Tongue (tissue), 2 donors: Measurements from ENCODE around the gene CRYBA4. TPM values are rescaled to one million over a fixed set of nuclear protein-coding genes. Genes with fewer than 3 reads are reported as not detected.

Source experiments
- DNase-seq: peaks from one replicate; pipeline ENCODE4 v3.0.0-alpha.2; 2015
- total RNA-seq: library from RNA; depleted of rRNA; stranded (reverse); fragments of >200 nt; gene quantifications from one replicate; pipeline ENCODE4 v1.2.3, GENCODE V29; 2014

The CRYBA4 gene
- total RNA-seq, 1 donor from 2014 or later, result not detected

GRCh38 chr22:26629988-26630761 is 8.4 kb downstream of the CRYBA4 start:
- DNase-seq, result no peak

GRCh38 chr22:26631282-26631681 is 9.5 kb downstream of the CRYBA4 start:
- DNase-seq, result no peak

GRCh38 chr22:26632422-26633155 is 10.8 kb downstream of the CRYBA4 start:
- no peak for DNase-seq

DNA sequence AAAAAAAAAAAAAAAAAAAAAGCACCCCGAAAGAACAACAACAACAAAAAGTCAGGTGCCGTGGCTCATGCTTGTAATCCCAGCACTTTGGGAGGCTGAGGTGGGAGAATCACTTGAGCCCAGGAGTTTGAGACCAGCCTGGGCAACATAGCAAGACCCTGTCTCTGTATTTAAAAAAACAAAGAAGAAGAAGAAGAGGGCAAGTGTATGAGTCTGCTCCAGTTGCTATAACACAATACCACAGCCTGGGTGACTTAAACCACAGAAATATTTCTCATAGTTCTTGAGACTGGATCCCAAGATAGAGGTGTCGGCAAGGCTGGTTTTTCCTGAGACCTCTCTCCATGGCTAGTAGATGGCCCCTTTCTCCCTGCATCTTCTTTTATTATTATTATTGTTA is 12.4 kb downstream of the CRYBA4 start:
- DNase-seq, result no peak

DNA sequence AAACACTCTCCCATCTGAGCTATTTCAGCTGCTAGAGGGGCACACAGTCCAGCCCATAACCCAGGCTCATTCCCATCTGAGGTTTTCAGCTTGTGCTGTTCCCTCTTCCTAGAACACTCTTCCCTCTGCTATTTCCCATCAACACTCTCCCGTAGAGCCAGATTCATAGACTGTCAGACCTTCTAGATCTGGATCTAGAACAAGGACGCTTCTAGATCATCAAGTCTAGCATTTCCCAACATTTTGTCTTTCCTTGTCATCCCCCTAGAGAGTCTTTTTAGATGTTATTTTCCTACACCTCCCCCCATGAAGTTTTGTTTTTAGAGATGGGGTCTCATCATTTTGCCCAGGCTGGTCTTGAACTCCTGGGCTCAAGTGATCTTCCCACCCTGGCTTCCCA is 13.4 kb downstream of the CRYBA4 start:
- DNase-seq, result no peak

DNA sequence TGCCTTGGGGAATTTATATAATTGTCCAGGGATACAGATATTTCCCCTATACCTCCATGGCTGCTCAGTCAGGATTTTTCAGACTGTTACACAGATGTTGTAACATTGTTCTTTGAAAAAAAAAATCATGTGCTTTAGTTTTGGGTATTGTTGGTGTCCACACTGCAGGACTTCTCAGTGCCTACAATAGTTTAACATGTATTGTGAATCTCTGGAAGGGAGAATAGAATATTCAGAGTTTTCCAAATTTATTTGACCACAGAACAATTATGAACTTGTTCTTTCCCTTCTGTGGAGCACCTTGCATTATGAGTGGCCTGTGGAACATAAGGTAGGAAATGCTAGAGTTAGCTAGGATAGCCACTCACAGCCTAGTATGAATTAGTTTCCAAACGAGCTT is 14.5 kb downstream of the CRYBA4 start:
- DNase-seq, result no peak

DNA sequence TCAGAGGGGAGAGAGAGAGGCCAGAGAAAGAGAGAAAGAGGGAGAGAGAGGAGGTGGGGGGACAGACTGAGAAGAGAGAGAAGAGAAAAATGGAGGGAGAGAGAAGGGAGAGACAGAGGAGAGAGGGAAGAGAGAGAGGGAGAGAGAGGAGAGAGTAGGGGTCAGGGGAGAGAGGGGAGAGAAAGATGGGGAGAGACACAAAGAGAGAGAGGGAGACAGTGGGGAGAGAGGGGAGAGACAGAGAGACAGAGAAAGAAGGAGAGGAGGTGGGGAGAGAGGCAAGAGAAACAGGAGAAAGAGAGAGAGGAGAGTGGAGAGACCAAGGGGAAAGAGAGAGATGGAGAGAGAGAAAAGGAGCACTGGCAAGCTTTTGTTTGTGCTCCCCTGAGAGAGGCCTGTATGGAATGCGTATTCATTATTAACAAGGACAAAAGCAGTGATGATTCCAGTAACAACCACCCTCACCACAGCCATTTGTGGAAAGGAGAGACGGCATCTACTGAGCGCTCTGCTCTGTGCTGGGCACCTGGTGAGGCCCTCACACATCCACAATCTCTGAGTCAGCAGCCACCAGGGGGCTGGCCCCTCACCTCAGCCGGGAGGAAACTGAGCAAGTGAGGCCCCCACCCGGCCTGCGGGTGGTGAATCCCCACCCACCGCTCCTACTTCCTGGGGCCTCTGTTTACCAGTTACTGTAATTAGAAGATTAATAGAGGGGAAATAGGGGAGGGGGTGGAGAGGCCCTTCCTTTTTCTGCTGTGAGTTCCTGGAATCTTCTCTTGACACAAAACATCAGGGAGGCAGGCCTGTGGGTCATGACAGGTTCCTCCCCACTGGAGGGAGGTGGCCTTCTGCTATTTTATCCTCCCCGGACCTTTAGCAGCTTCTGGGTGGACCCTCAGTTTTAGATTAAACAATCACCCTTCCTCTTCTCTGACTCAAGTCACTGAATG is 21.0 kb downstream of the CRYBA4 start:
- DNase-seq, result no peak

DNA sequence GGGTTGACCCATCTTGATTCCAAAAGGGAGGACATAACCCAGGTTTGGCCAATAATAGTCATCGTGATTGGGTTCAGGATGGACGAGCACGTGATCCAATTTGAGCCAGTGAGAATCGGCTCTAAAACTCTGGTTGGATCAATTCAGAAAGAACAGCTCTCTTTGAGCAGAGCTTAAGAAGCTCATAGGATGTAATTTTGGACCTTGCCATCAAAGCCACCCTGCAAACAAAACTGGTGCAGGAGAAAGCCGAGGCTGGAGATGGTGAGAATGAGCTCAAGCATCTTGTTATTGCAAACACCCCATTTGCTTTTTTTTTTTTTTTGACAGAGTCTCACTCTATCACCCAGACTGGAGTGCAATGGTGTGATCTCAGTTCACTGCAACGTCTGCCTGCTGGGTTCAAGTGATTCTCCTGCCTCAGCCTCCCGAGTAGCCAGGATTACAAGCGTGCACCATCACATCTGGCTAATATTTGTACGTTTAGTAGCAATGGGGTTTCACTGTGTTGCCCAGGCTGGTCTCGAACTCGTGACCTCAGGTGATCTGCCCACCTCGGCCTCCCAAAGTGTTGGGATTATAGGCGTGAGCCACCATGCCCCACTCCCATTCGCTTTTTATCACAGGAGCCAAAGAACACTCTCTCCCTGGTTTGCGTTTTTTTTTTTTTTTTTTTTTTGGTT is 21.8 kb downstream of the CRYBA4 start:
- DNase-seq, result no peak

DNA sequence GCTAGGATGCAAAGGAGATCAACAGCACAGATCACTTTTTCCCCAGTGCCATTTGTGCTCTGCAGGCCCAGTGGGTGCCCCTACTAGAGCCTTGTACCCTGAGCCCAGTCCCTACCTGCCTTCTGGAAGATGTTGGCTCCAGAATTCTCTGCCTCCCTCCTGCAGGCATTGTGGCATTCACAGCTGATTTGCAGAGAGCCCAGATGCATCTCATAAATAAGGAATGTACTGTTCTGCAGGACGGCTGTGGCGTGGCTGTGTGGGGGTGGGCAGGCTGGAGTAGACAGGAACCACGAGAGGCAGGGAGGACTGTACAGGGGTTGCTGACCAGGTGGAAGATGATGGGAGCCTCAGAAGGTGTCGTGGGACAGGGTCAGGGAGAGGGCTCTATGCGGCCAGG is 24.4 kb downstream of the CRYBA4 start:
- DNase-seq, result no peak

DNA sequence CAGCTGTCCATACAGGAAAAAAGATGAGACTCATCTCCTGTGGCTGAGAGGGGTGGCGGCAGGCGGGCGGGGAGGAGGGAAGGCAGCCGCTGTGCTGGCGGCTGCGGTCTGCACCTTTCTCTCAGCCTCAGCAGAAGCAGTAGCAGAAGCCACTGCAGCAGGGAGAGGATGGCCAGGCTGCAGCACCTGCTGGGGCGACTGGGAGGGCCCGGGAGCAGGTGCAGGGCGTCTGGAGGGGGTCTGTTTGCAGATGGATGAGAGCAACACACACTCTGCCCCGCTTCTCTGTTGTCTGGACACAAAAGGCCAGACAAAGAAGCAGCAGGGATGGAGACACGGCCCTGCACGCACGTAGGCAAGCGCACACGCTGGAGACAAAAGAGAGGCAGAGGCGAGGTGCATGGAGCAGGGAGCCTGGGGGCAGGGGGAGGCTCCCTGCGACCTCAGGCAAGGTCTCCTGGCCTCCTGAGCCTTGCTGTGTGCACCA is 26.3 kb downstream of the CRYBA4 start:
- no peak for DNase-seq

GRCh38 chr22:26648528-26649388 is 27.0 kb downstream of the CRYBA4 start:
- no peak for DNase-seq

GRCh38 chr22:26650722-26651421 is 29.1 kb downstream of the CRYBA4 start:
- no peak for DNase-seq

DNA sequence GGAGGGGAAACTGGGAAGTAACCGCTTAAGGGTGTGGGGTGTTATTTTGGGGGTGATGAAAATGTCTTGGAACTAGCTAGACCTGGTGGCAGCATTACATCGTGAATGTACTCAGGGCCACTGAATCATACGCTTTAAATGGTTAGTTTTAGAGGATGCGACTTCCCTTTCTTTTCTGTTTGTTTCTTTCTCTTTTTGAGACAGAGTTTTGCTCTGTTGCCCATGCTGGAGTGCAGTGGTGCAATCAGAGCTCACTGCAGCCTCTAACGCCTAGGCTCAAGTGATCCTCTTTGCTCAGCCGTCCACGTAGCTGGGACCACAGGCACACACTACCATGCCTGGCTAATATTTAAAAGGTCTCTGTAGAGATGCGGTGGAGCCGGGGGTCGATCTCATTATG is 30.1 kb downstream of the CRYBA4 start:
- DNase-seq, result no peak

GRCh38 chr22:26656891-26657851 is 35.4 kb downstream of the CRYBA4 start, which contains the start of gene MIAT:
Gene MIAT (plus strand): TSS chr22:26657588.
- peak; percentile 36 for DNase-seq

DNA sequence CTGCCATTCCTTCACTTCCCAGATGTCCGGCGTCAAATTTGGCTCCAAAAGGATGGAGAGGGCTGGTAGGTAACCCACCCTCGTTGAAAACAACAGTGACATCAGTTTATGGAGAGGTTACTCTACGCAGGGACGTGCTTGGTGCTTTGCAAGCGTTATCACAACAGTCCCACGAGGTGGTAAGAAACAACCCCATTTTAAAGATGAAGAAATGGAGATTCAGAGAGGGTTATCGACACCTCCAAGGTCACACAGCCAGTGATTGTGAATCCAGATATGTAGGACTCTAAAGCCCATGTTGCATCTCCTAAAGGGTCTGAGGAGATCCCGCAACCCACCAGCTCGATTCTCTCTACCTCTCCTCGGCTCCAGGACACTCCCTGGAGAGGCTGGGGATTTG is 36.4 kb downstream of the CRYBA4 start:
- DNase-seq, result no peak

- peak; percentile 74 for DNase-seq
Observed at GRCh38 chr22:26658671-26659478, 37.1 kb downstream of the CRYBA4 start.

DNA sequence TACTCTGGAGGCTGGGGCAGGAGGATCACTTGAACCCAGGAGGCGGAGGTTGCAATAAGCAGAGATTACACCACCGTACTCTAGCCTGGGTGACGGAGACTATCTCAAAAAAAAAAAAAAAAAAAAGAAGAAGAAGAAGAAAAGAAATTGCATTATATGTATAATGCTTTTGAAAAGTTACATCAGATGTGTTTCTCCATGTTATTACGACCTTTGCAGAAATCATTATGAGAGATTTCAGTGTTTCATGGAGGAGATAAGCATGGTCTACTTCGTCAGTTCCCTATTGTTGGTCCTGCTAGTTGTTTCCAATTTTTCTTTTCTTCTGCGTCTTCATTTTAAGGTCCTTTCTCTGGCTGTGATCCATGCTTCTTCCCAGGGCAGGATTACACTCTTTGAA is 38.6 kb downstream of the CRYBA4 start:
- no peak for DNase-seq
